Lower leg skin (tissue), 3 donors: ENCODE data around the gene CLASP1.

Experiments
- CTCF ChIP-seq, 3 donors: fragments of 450-650 bp; IDR thresholded peaks; one replicate each; pipeline ENCODE4 v1.5.1; 2016; ENCODE audit warnings: antibody characterized with exemption in 3 of 3, mild to moderate bottlenecking in 3 of 3, moderate library complexity in 2 of 3
- POLR2A ChIP-seq, 2 donors: fragments of 450-650 bp; IDR thresholded peaks; one replicate each; pipeline ENCODE4 v1.6.1; 2016 to 2017; ENCODE audit warnings: antibody characterized with exemption in 2 of 2, mild to moderate bottlenecking in 1 of 2, moderate library complexity in 1 of 2

DNA sequence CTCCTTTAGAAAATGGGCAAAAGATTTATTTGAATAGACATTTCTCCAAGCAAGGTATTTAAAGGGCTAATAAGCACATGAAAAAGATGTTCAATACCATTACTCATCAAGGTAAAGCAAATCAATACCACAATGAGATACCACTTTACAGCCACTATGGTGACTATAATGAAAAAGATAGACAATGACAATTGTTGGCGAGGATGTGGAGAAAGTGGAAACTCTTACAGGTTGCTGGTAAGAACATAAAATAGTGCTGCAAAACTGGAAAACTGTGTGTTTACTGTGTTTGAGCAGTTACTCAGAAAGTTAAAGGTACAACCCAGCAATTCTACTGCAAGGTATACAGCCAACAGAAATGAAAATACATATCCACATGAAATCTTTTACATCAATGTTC is 150.5 kb downstream of the CLASP1 start:
- TF ChIP-seq CTCF (IDR thresholded peaks at IDR 0.05) (no peak), POLR2A (IDR thresholded peaks at IDR 0.05) (no peak)
